Kidney (tissue), 14 donors: Measurements from ENCODE around the gene TMEM183A. TPM values are rescaled to one million over a fixed set of nuclear protein-coding genes. Genes with fewer than 3 reads are reported as not detected.
A peak's percentile ranks its signal among the peaks of the same experiment; 100 is the strongest.

Experiments used
- DNase-seq, 5 donors: peaks; one replicate each; pipeline ENCODE4 v3.0.0-alpha.2; 2013 to 2020
- FAIRE-seq: peaks from 2 replicates; lab custom pipeline; 2012; peaks lifted over from hg19 to GRCh38; lab: Jason Lieb, UNC
- H3K27ac ChIP-seq, 2 donors: one replicate each; pipeline ENCODE4 v1.7.0; 2013; ENCODE audit warnings: low read depth in 2 of 2, low read length in 2 of 2, inconsistent platforms in 1 of 2
- H3K27me3 ChIP-seq: one replicate; pipeline ENCODE4 v1.7.1; 2013; ENCODE audit warnings: low read length, inconsistent platforms; ENCODE audit not compliant: control insufficient read depth, insufficient read depth
- H3K36me3 ChIP-seq, 3 donors: one replicate each; pipeline versions ENCODE4 v1.7.0 to v1.7.1; 2013; ENCODE audit warnings: low read length in 3 of 3, control low read depth in 1 of 3, inconsistent platforms in 1 of 3; ENCODE audit not compliant: insufficient read depth in 3 of 3, control insufficient read depth in 2 of 3
- H3K4me1 ChIP-seq, 3 donors: one replicate each; pipeline versions ENCODE4 v1.7.0 to v1.7.1; 2013; ENCODE audit warnings: low read length in 3 of 3, inconsistent platforms in 1 of 3, low read depth in 1 of 3; ENCODE audit not compliant: control insufficient read depth in 2 of 3, insufficient read depth in 2 of 3
- H3K4me3 ChIP-seq, 3 donors: one replicate each; pipeline versions ENCODE4 v1.7.0 to v1.8.1; 2013; ENCODE audit warnings: low read length in 3 of 3, control low read depth in 1 of 3, inconsistent platforms in 1 of 3
- H3K9ac ChIP-seq, 3 donors: one replicate each; pipeline versions ENCODE4 v1.7.0 to v1.7.1; 2013; ENCODE audit warnings: low read length in 3 of 3, control low read depth in 1 of 3, inconsistent platforms in 1 of 3
- H3K9me3 ChIP-seq, 3 donors: one replicate each; pipeline versions ENCODE4 v1.7.0 to v1.7.1; 2013; ENCODE audit warnings: low read length in 3 of 3, control low read depth in 1 of 3, inconsistent platforms in 1 of 3; ENCODE audit not compliant: control insufficient read depth in 2 of 3, insufficient read depth in 1 of 3
- intact Hi-C: fragments of 100-400 bp; cut with DNase I; formaldehyde crosslinking; loops from one replicate; pipeline ENCODE4 v1.11.1; 2022
- polyA plus RNA-seq: library from polyadenylated mRNA; stranded (reverse); fragments of 350-450 nt; fragmentation: Illumina TruSeq; extraction: RNeasy Lipid Tissue Mini Kit (QIAGEN cat#74804); gene quantifications from one replicate; pipeline ENCODE4 v1.2.3, GENCODE V29; 2014; ENCODE audit warnings: low read depth, low replicate concordance; ENCODE audit not compliant: insufficient read depth
- total RNA-seq: library from RNA; stranded (reverse); fragmentation: NEBNext Ultra II Directional; extraction: Animal tissue kit (Norgen Biotek cat#: 25700); gene quantifications from one replicate; pipeline ENCODE4 v1.2.1, GENCODE V29; 2021
- TF ChIP-seq, protein P1 (sequence below): IDR thresholded peaks from 3 replicates; pipeline ENCODE4 v1.5.1; 2012; ENCODE audit warnings: mild to moderate bottlenecking, moderate library complexity, borderline replicate concordance; ENCODE audit not compliant: insufficient read depth; ENCODE audit errors: extremely low read depth
- donor health status: control.
- donor health status: control.
- donor health status: control.
- donor health status: control.
- donor health status: control.
- donor health status: DM: yes; HTN: yes; CAD: no.
- donor health status: Normal renal cell carcinoma (clear cell type).

TMEM183A gene
- total and polyA plus RNA-seq, 2 donors from 2014 or later, result 47.5 to 47.9 TPM

GRCh38 chr1:202958544-202959275 is 48.5 kb upstream of the TMEM183A start:
- no peaks in the 10 kb centered on the region for H3K27me3 ChIP-seq
- peak overlapping the region; percentile 78 to 91 (median 85) for H3K4me3 ChIP-seq
- intact Hi-C loops, result no loop called here
- TF ChIP-seq, protein P1, sequence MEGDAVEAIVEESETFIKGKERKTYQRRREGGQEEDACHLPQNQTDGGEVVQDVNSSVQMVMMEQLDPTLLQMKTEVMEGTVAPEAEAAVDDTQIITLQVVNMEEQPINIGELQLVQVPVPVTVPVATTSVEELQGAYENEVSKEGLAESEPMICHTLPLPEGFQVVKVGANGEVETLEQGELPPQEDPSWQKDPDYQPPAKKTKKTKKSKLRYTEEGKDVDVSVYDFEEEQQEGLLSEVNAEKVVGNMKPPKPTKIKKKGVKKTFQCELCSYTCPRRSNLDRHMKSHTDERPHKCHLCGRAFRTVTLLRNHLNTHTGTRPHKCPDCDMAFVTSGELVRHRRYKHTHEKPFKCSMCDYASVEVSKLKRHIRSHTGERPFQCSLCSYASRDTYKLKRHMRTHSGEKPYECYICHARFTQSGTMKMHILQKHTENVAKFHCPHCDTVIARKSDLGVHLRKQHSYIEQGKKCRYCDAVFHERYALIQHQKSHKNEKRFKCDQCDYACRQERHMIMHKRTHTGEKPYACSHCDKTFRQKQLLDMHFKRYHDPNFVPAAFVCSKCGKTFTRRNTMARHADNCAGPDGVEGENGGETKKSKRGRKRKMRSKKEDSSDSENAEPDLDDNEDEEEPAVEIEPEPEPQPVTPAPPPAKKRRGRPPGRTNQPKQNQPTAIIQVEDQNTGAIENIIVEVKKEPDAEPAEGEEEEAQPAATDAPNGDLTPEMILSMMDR, result no peak
- peak overlapping the region; percentile 34 to 91 (median 82) for H3K9ac ChIP-seq
- peak in 2 of 5 donors; percentile 16 to 57 for DNase-seq
- H3K27ac ChIP-seq, result peak overlapping the region; percentile 83 to 86
- no peak for FAIRE-seq
- H3K36me3 ChIP-seq, result peaks cover 0 to 18% (median 11%) of the 10 kb centered on the region in 3 donors
- H3K4me1 ChIP-seq, result peaks cover 2 to 20% (median 11%) of the 10 kb centered on the region in 3 donors
- no peaks in the 10 kb centered on the region for H3K9me3 ChIP-seq

DNA sequence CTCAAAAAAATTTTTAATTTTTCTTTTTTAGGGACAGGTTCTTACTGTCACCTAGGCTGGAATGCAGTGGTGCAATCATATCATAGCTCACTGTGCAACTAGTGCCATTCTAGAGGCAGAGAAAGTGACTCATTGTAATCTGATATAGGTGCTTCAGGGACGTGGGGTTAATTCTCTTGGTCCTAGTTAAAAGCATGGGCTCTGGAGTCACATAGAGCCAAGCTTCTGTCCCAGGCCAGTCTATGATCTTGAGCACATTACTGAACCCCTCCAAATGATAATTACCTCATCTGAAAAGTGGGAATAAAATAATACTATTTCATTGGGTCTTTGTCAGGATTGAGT is 47.9 kb upstream of the TMEM183A start:
- no peaks in the 10 kb centered on the region for H3K27me3 ChIP-seq
- peaks cover 0 to 18% (median 11%) of the 10 kb centered on the region in 3 donors for H3K36me3 ChIP-seq
- H3K9ac ChIP-seq, result no peak overlapping the region
- no peak for FAIRE-seq
- H3K27ac ChIP-seq, result no peak overlapping the region
- H3K9me3 ChIP-seq, result no peaks in the 10 kb centered on the region
- no peak for DNase-seq
- intact Hi-C loops, result no loop called here
- TF ChIP-seq, protein P1, result no peak
- peaks cover 2 to 20% (median 11%) of the 10 kb centered on the region in 3 donors for H3K4me1 ChIP-seq
- peak overlapping the region in 1 of 3 donors; percentile 16 for H3K4me3 ChIP-seq

- Histone ChIP-seq H3K9me3 (no peaks in the 10 kb centered on the region), H3K27ac (no peak overlapping the region), H3K36me3 (peaks cover 0 to 18% (median 15%) of the 10 kb centered on the region in 3 donors), H3K9ac (no peak overlapping the region), H3K4me1 (peaks cover 2 to 18% (median 17%) of the 10 kb centered on the region in 3 donors), H3K27me3 (no peaks in the 10 kb centered on the region), H3K4me3 (no peak overlapping the region)
- DNase-seq (peak in 2 of 5 donors; percentile 30 to 34), FAIRE-seq (no peak)
- TF ChIP-seq, protein P1, result no peak
- intact Hi-C loops, result no loop called here
Observed at GRCh38 chr1:202961220-202961880, 45.8 kb upstream of the TMEM183A start.
